Measurements from ENCODE around the gene TRNAU1AP.

- no peak for TF ChIP-seq CTCF (IDR thresholded peaks at IDR 0.05)
- TF ChIP-seq POLR2A (IDR thresholded peaks at IDR 0.05), result no peak
Measured at GRCh38 chr1:28577738-28578536, 25.1 kb downstream of the TRNAU1AP start.

Measured in lower leg skin (tissue), 3 donors.